NCI-H146 treated with DMSO at 0.1 percent for 48 hours (cell line): ENCODE measurements around the gene PPP1R9B.
A peak's percentile ranks its signal among the peaks of the same experiment; 100 is the strongest.

Source experiments
- DNase-seq: peaks from one replicate; lab custom pipeline; 2025; ENCODE audit not compliant: unreplicated experiment; lab: John Stamatoyannopoulos, UW

The PPP1R9B gene

GRCh38 chr17:50109785-50110184 lies 40.7 kb downstream of the PPP1R9B start:
- no peak for DNase-seq

GRCh38 chr17:50109207-50109606 lies 41.3 kb downstream of the PPP1R9B start:
- DNase-seq: no peak

- no peak for DNase-seq
Observed at GRCh38 chr17:50108556-50108955, 41.9 kb downstream of the PPP1R9B start.

GRCh38 chr17:50107790-50108414 lies 42.6 kb downstream of the PPP1R9B start:
- DNase-seq: no peak

- DNase-seq: no peak
Observed at GRCh38 chr17:50106393-50107131, 43.9 kb downstream of the PPP1R9B start.

- no peak for DNase-seq
Observed at GRCh38 chr17:50105811-50106210, 44.7 kb downstream of the PPP1R9B start.

- no peak for DNase-seq
Observed at GRCh38 chr17:50103941-50104340, 46.5 kb downstream of the PPP1R9B start.

GRCh38 chr17:50103252-50103651 lies 47.2 kb downstream of the PPP1R9B start:
- DNase-seq: no peak

GRCh38 chr17:50102164-50102991 lies 48.1 kb downstream of the PPP1R9B start:
- no peak for DNase-seq

GRCh38 chr17:50101346-50102163 lies 48.9 kb downstream of the PPP1R9B start:
- DNase-seq: no peak

- DNase-seq: no peak
Observed at GRCh38 chr17:50100921-50101345, 49.5 kb downstream of the PPP1R9B start.

GRCh38 chr17:50100480-50100883 lies 50.0 kb downstream of the PPP1R9B start:
- DNase-seq: no peak

GRCh38 chr17:50099003-50099402 lies 51.5 kb downstream of the PPP1R9B start:
- no peak for DNase-seq

GRCh38 chr17:50098583-50098982 lies 51.9 kb downstream of the PPP1R9B start:
- no peak for DNase-seq

GRCh38 chr17:50097926-50098325 lies 52.6 kb downstream of the PPP1R9B start:
- no peak for DNase-seq

- no peak for DNase-seq
Observed at GRCh38 chr17:50097455-50097854, 53.0 kb downstream of the PPP1R9B start.

- DNase-seq: no peak
Observed at GRCh38 chr17:50096758-50097157, 53.7 kb downstream of the PPP1R9B start.

- DNase-seq: no peak
Observed at GRCh38 chr17:50096092-50096491, 54.4 kb downstream of the PPP1R9B start.

- no peak for DNase-seq
Observed at GRCh38 chr17:50095626-50096037, 54.8 kb downstream of the PPP1R9B start.

GRCh38 chr17:50094753-50095619 lies 55.5 kb downstream of the PPP1R9B start, which contains the start of gene PDK2:
Gene PDK2 (plus strand): TSS chr17:50095351. CDS start chr17:50095436, 85 bp downstream.
- DNase-seq: peak; percentile 84
